Gastroesophageal sphincter (tissue), 4 donors: ENCODE measurements around the gene SPATA21. TPM values are rescaled to one million over a fixed set of nuclear protein-coding genes. Genes with fewer than 3 reads are reported as not detected.

Source experiments
- ATAC-seq: fragments of 150-250 bp; one replicate; pipeline ENCODE4 v1.9.1; 2016; ENCODE audit warnings: mild to moderate bottlenecking, moderate library complexity
- H3K27ac ChIP-seq, 4 donors: fragments of 200-600 bp; sonication (generic) in 3 of 4; 1 replicate in 3 of 4; 2 replicates in 1 of 4; pipeline ENCODE4 v1.5.1; 2016 to 2019
- H3K27me3 ChIP-seq: fragments of 200-600 bp; sonication (generic); one replicate; pipeline ENCODE4 v1.5.1; 2019
- H3K36me3 ChIP-seq, 2 donors: fragments of 200-600 bp; sonication (generic); one replicate each; pipeline ENCODE4 v1.5.1; 2019; ENCODE audit warnings: control low read depth in 1 of 2
- H3K4me1 ChIP-seq, 3 donors: fragments of 200-600 bp; sonication (generic); 1 replicate in 2 of 3; 2 replicates in 1 of 3; pipeline ENCODE4 v1.5.1; 2016 to 2019; ENCODE audit warnings: control low read depth in 2 of 3
- H3K4me3 ChIP-seq, 2 donors: fragments of 200-600 bp; sonication (generic); one replicate each; pipeline ENCODE4 v1.5.1; 2019; ENCODE audit warnings: mild to moderate bottlenecking in 1 of 2, moderate library complexity in 1 of 2
- H3K9me3 ChIP-seq, 3 donors: fragments of 200-600 bp; sonication (generic); one replicate each; pipeline ENCODE4 v1.5.1; 2017 to 2019; ENCODE audit warnings: control low read depth in 2 of 3
- CTCF ChIP-seq, 4 experiments: fragments of 200-600 bp in 2 of 4; fragments of 450-650 bp in 2 of 4; sonication (generic) in 1 of 4; IDR thresholded peaks; one replicate each; pipeline ENCODE4 v1.5.1; 2017 to 2019; ENCODE audit warnings: antibody characterized with exemption in 4 of 4, mild to moderate bottlenecking in 2 of 4, moderate library complexity in 2 of 4
- EP300 ChIP-seq: sonication (generic); formaldehyde crosslinking; IDR thresholded peaks from one replicate; pipeline ENCODE4 v1.6.1; 2017; ENCODE audit warnings: antibody characterized with exemption, mild to moderate bottlenecking
- POLR2A ChIP-seq, 2 donors: fragments of 450-650 bp; IDR thresholded peaks; one replicate each; pipeline ENCODE4 v1.6.1; 2017; ENCODE audit warnings: antibody characterized with exemption in 2 of 2, mild to moderate bottlenecking in 2 of 2, moderate library complexity in 1 of 2
- POLR2AphosphoS5 ChIP-seq: sonication (generic); formaldehyde crosslinking; IDR thresholded peaks from one replicate; pipeline ENCODE4 v1.6.1; 2017; ENCODE audit warnings: antibody characterized with exemption
- WGBS, 2 donors: methylation state at CpG; one replicate each; pipeline ENCODE4 v1.1.5; 2018; ENCODE audit warnings: low coverage in 1 of 2; 5-methylcytosine and 5-hydroxymethylcytosine counted together
- total RNA-seq, 4 donors: library from RNA; depleted of rRNA; stranded (reverse); fragments of >200 nt; gene quantifications; one replicate each; pipeline ENCODE4 v1.1.0, GENCODE V29; 2016

Gene SPATA21
- total RNA-seq, 4 donors from 2014 or later, result 0.12 to 3.6 TPM; not detected in 2

GRCh38 chr1:16451841-16452528 lies 14.8 kb upstream of the SPATA21 start:
- 48 to 77% methylated on average over 2 to 4 of the region's 13 CpGs for WGBS, 2 donors
- peaks cover 0 to 100% of the 10 kb centered on the region in 2 donors for H3K36me3 ChIP-seq
- no peaks in the 10 kb centered on the region for H3K9me3 ChIP-seq
- no peaks in the 10 kb centered on the region for H3K27me3 ChIP-seq
- no peak overlapping the region for H3K4me3 ChIP-seq
- TF ChIP-seq CTCF (IDR thresholded peaks at IDR 0.05), result no peak
- TF ChIP-seq POLR2A (IDR thresholded peaks at IDR 0.05), result no peak
- no peak for TF ChIP-seq EP300
- TF ChIP-seq POLR2AphosphoS5, result no peak
- no peak for ATAC-seq
- no peak overlapping the region for H3K27ac ChIP-seq
- H3K4me1 ChIP-seq, result no peaks in the 10 kb centered on the region

- no peak for TF ChIP-seq POLR2AphosphoS5
- no peak for TF ChIP-seq CTCF (IDR thresholded peaks at IDR 0.05)
- no peak for TF ChIP-seq POLR2A (IDR thresholded peaks at IDR 0.05)
- TF ChIP-seq EP300, result no peak
- ATAC-seq, result no peak
- Histone ChIP-seq H3K9me3 (no peaks in the 10 kb centered on the region), H3K36me3 (peaks cover 0 to 99% of the 10 kb centered on the region in 2 donors), H3K4me3 (no peak overlapping the region), H3K4me1 (no peaks in the 10 kb centered on the region), H3K27me3 (no peaks in the 10 kb centered on the region), H3K27ac (no peak overlapping the region)
- WGBS, 2 donors, result 82 to 90% methylated on average over 5 to 6 of the region's 6 CpGs
These were observed 13.7 kb upstream of the SPATA21 start for GRCh38 chr1:16450863-16451481.

GRCh38 chr1:16449666-16450065 lies 12.4 kb upstream of the SPATA21 start:
- Histone ChIP-seq H3K27ac (no peak overlapping the region), H3K27me3 (no peaks in the 10 kb centered on the region), H3K9me3 (no peaks in the 10 kb centered on the region), H3K36me3 (peaks cover 0 to 99% of the 10 kb centered on the region in 2 donors), H3K4me1 (no peaks in the 10 kb centered on the region), H3K4me3 (no peak overlapping the region)
- 100% methylated on average over 1 to 3 of the region's 5 CpGs for WGBS, 2 donors
- no peak for ATAC-seq
- TF ChIP-seq POLR2AphosphoS5, result no peak
- TF ChIP-seq CTCF (IDR thresholded peaks at IDR 0.05), result no peak
- TF ChIP-seq POLR2A (IDR thresholded peaks at IDR 0.05), result no peak
- TF ChIP-seq EP300, result no peak

- TF ChIP-seq POLR2A (IDR thresholded peaks at IDR 0.05) (no peak), POLR2AphosphoS5 (no peak)
- H3K4me1 ChIP-seq, result peaks cover 0 to 2% (median 0%) of the 10 kb centered on the region in 3 donors
- ATAC-seq, result no peak
- peaks cover 0 to 99% of the 10 kb centered on the region in 2 donors for H3K36me3 ChIP-seq
- 100% methylated on average over 1 of the region's 4 CpGs; no CpG with 5 or more reads in 1 of the 2 donors for WGBS, 2 donors
- no peaks in the 10 kb centered on the region for H3K27me3 ChIP-seq
- no peak overlapping the region for H3K27ac ChIP-seq
- no peak overlapping the region for H3K4me3 ChIP-seq
- no peaks in the 10 kb centered on the region for H3K9me3 ChIP-seq
These were observed 11.8 kb upstream of the SPATA21 start for GRCh38 chr1:16449065-16449464.

GRCh38 chr1:16447641-16448040 lies 10.4 kb upstream of the SPATA21 start:
- 80 to 84% methylated on average over 1 to 5 of the region's 9 CpGs for WGBS, 2 donors
- Histone ChIP-seq H3K4me1 (peaks cover 0 to 16% (median 6%) of the 10 kb centered on the region in 3 donors), H3K27ac (no peak overlapping the region), H3K4me3 (no peak overlapping the region), H3K27me3 (no peaks in the 10 kb centered on the region), H3K9me3 (no peaks in the 10 kb centered on the region), H3K36me3 (peaks cover 0 to 97% of the 10 kb centered on the region in 2 donors)
- TF ChIP-seq EP300, result no peak
- no peak for TF ChIP-seq CTCF (IDR thresholded peaks at IDR 0.05)
- no peak for TF ChIP-seq POLR2AphosphoS5
- no peak for TF ChIP-seq POLR2A (IDR thresholded peaks at IDR 0.05)
- ATAC-seq, result no peak
